ENCODE data around the gene GPATCH8.

DNA sequence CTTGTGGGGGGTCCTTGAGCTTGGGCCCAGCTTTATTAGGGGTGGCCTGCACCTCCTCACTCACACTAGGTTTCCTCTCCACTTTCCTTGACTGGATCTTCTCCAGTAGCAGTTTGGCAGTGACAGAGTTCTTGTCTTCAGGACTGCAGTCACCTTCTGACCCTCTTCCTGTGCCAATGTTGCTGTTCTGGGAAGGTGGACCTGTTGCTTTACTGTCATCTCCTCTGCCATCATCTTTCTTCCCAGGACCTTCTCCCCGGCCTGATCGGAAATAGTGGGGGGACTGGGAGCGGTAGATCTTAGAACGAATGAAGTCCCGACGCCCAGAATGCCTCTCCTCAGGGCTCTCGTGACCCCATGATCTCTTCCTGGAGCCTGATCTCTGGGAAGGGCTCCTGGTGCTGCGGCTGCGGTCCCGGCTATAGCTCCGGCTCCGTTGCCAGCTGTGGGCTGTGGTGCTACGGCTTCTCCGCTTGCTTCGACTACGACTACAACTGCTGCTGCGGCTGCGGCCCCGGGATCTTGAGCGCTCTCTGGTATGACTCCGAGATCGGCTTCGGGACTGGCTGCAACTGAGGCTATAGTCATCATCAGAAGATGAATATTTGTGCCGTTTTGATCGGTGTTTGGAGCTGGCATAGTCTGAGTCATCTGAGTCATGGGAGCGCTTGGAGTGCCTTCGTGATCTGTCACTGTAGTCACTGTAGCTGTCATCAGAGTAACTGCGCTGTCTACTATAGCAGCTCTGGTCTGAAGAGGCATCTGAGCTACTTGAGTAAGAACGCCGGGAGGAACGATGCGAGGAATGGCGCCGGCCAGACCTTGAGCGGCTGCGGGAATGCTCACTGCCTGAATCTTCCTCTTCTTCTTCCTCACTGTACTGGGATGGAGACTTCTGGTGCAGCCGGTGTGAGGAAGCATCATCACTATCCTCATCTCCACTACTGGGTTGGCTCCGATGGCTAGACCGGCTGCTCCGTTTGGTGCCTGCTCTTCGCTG is 104.2 kb downstream of the GPATCH8 start:
- TF ChIP-seq, protein P1, sequence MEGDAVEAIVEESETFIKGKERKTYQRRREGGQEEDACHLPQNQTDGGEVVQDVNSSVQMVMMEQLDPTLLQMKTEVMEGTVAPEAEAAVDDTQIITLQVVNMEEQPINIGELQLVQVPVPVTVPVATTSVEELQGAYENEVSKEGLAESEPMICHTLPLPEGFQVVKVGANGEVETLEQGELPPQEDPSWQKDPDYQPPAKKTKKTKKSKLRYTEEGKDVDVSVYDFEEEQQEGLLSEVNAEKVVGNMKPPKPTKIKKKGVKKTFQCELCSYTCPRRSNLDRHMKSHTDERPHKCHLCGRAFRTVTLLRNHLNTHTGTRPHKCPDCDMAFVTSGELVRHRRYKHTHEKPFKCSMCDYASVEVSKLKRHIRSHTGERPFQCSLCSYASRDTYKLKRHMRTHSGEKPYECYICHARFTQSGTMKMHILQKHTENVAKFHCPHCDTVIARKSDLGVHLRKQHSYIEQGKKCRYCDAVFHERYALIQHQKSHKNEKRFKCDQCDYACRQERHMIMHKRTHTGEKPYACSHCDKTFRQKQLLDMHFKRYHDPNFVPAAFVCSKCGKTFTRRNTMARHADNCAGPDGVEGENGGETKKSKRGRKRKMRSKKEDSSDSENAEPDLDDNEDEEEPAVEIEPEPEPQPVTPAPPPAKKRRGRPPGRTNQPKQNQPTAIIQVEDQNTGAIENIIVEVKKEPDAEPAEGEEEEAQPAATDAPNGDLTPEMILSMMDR (tag by site-specific recombination; IDR thresholded peaks at IDR 0.05), result no peak
- TF ChIP-seq ZNF16 (tag by site-specific recombination; IDR thresholded peaks at IDR 0.05; ENCODE audit: low read depth) (no peak), ZNF629 (tag by site-specific recombination; IDR thresholded peaks at IDR 0.05) (no peak), BCL11A (tag by site-specific recombination; IDR thresholded peaks at IDR 0.05; ENCODE audit: low read depth) (no peak)
